Adrenal gland (tissue), 5 donors: Measurements from ENCODE around the gene ISX.

ENCODE experiments used
- POLR2A ChIP-seq, 2 donors: fragments of 450-650 bp; IDR thresholded peaks; one replicate each; pipeline ENCODE4 v1.6.1; 2017; ENCODE audit warnings: antibody characterized with exemption in 2 of 2, mild to moderate bottlenecking in 2 of 2, moderate library complexity in 1 of 2
- TF ChIP-seq, protein P1 (sequence below), 6 experiments: fragments of 450-650 bp in 4 of 6; fragments of 200-600 bp in 2 of 6; sonication (generic) in 1 of 6; IDR thresholded peaks; 1 replicate in 5 of 6; 2 replicates in 1 of 6; pipeline versions ENCODE4 v1.5.1 to v1.8.0; 2016 to 2021; ENCODE audit warnings: antibody characterized with exemption in 6 of 6, mild to moderate bottlenecking in 2 of 6, moderate library complexity in 1 of 6
- donor health status: DM: no; HTN: no; CAD: no.

DNA sequence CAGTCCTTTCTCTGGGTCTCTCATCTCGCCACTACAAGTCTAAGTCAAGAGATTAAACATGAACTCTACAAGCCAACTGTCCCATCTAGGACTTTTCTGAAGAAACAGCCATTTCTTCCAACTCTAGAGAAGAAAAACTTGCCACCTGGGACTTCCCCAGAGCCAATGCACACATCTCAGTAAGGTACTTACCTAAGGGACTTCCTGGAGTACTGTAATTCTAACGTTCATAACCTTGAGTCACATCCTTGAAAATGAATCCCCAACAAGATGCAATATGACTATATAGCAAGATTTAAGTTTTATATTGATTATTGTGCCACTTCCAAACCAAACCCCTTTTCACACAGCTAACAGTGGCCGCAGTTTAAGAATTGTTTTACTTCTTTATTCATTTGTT lies 11.9 kb upstream of the ISX start:
- TF ChIP-seq, protein P1, sequence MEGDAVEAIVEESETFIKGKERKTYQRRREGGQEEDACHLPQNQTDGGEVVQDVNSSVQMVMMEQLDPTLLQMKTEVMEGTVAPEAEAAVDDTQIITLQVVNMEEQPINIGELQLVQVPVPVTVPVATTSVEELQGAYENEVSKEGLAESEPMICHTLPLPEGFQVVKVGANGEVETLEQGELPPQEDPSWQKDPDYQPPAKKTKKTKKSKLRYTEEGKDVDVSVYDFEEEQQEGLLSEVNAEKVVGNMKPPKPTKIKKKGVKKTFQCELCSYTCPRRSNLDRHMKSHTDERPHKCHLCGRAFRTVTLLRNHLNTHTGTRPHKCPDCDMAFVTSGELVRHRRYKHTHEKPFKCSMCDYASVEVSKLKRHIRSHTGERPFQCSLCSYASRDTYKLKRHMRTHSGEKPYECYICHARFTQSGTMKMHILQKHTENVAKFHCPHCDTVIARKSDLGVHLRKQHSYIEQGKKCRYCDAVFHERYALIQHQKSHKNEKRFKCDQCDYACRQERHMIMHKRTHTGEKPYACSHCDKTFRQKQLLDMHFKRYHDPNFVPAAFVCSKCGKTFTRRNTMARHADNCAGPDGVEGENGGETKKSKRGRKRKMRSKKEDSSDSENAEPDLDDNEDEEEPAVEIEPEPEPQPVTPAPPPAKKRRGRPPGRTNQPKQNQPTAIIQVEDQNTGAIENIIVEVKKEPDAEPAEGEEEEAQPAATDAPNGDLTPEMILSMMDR (IDR thresholded peaks at IDR 0.05) = no peak
- no peak for TF ChIP-seq POLR2A (IDR thresholded peaks at IDR 0.05)
